GM12878 (cell line): ENCODE measurements around the gene ZNF160. TPM values are rescaled to one million over a fixed set of nuclear protein-coding genes. Genes with fewer than 3 reads are reported as not detected.

Experiments used
- ATAC-seq: fragments of 200-7000 bp; cut with Tn5 transposase; 3 replicates; pipeline ENCODE4 v1.9.1; 2020; ENCODE audit warnings: mild to moderate bottlenecking, moderate library complexity
- BruUV-seq: library from RNA; stranded (reverse); fragments of 400-500 nt; replicated peaks from 2 replicates; lab custom pipeline; 2021; lab: Mats Ljungman, UMichigan
- CTCF ChIA-PET: fragments of 300-600 bp; sonication (Branson Sonifier 250); formaldehyde crosslinking; extraction: SDS; loops from one replicate; lab custom pipeline; 2021; ENCODE audit warnings: inconsistent platforms; lab: Yijun Ruan, JAX
- POLR2A ChIA-PET: fragments of 350-600 bp; formaldehyde crosslinking; extraction: SDS; loops from one replicate; lab custom pipeline; 2021; ENCODE audit warnings: inconsistent platforms; lab: Charles Lee
- RAD21 ChIA-PET: fragments of 300-600 bp; sonication (Branson Sonifier 250); formaldehyde crosslinking; loops from one replicate; lab custom pipeline; 2023; ENCODE audit warnings: antibody characterized with exemption; ENCODE audit not compliant: unreplicated experiment; lab: Charles Lee
- SMC1A ChIA-PET: fragments of 300-600 bp; sonication (Branson Sonifier 250); formaldehyde crosslinking; loops from one replicate; lab custom pipeline; 2023; ENCODE audit not compliant: unreplicated experiment, uncharacterized antibody; lab: Charles Lee
- DNase-seq: peaks from one replicate; pipeline ENCODE4 v3.0.0-alpha.2; 2011; ENCODE audit warnings: low read depth, low spot score
- FAIRE-seq: peaks from 3 replicates; lab custom pipeline; 2011; peaks lifted over from hg19 to GRCh38; lab: Jason Lieb, UNC
- H2AFZ ChIP-seq: 2 replicates; pipeline ENCODE4 v1.6.0; 2011; ENCODE audit warnings: low read depth, low read length, control low read depth; ENCODE audit not compliant: control insufficient read depth
- H3K27ac ChIP-seq: 2 replicates; pipeline ENCODE4 v1.5.1; 2011; ENCODE audit warnings: control low read depth; ENCODE audit not compliant: control insufficient read depth, insufficient read depth
- H3K27me3 ChIP-seq, 2 experiments: replicated peaks in 1 of 2; 2 replicates each; pipeline versions ENCODE4 v1.6.0 to v1.6.1; 2011; ENCODE audit warnings: low read length in 1 of 2; ENCODE audit not compliant: control insufficient read depth in 2 of 2, insufficient read depth in 2 of 2
- H3K36me3 ChIP-seq, 2 experiments: 2 replicates each; pipeline ENCODE4 v1.5.1; 2011; ENCODE audit warnings: low read length in 1 of 2; ENCODE audit not compliant: control insufficient read depth in 2 of 2, insufficient read depth in 2 of 2
- H3K4me1 ChIP-seq: 2 replicates; pipeline ENCODE4 v1.6.1; 2011; ENCODE audit warnings: mild to moderate bottlenecking, low read length, moderate library complexity, mixed read lengths; ENCODE audit not compliant: control insufficient read depth, insufficient read depth
- H3K4me2 ChIP-seq: 2 replicates; pipeline ENCODE4 v1.6.0; 2011; ENCODE audit warnings: control low read depth; ENCODE audit not compliant: control insufficient read depth, insufficient read depth
- H3K4me3 ChIP-seq: fragments of 200-600 bp; sonication (generic); 2 replicates; pipeline ENCODE4 v1.5.1; 2016
- H3K79me2 ChIP-seq: 2 replicates; pipeline ENCODE4 v1.6.0; 2011; ENCODE audit warnings: low read length; ENCODE audit not compliant: control insufficient read depth, insufficient read depth
- H3K9ac ChIP-seq: 2 replicates; pipeline ENCODE4 v1.8.0; 2011; ENCODE audit warnings: low read length, control low read depth, mixed read lengths; ENCODE audit not compliant: control insufficient read depth, insufficient read depth
- H3K9me3 ChIP-seq: replicated peaks from 3 replicates; pipeline ENCODE4 v1.5.1; 2011; ENCODE audit warnings: mild to moderate bottlenecking, low read length; ENCODE audit not compliant: control insufficient read depth, insufficient read depth
- H4K20me1 ChIP-seq: 2 replicates; pipeline ENCODE4 v1.6.0; 2011; ENCODE audit not compliant: control insufficient read depth, insufficient read depth
- CHD1 ChIP-seq: IDR thresholded peaks from 2 replicates; pipeline ENCODE4 v1.6.1; 2012; ENCODE audit warnings: low read depth, low read length, improper control_type of control experiment
- CHD2 ChIP-seq: IDR thresholded peaks from 2 replicates; pipeline ENCODE4 v1.6.1; 2011; ENCODE audit warnings: low read depth, low read length, improper control_type of control experiment, borderline replicate concordance
- CUX1 ChIP-seq: IDR thresholded peaks from 2 replicates; pipeline ENCODE4 v1.6.1; 2012; ENCODE audit warnings: improper control_type of control experiment, low read depth, low read length; ENCODE audit not compliant: insufficient replicate concordance
- IRF3 ChIP-seq: fragments of 450-650 bp; IDR thresholded peaks from 2 replicates; pipeline ENCODE4 v1.6.1; 2014; ENCODE audit warnings: mild to moderate bottlenecking
- KLF5 ChIP-seq: fragments of 450-650 bp; IDR thresholded peaks from 2 replicates; pipeline ENCODE4 v1.6.1; 2014; ENCODE audit warnings: mild to moderate bottlenecking; ENCODE audit not compliant: partially characterized antibody
- NBN ChIP-seq: fragments of 450-650 bp; IDR thresholded peaks from 2 replicates; pipeline ENCODE4 v1.6.1; 2016
- RAD51 ChIP-seq: fragments of 450-650 bp; IDR thresholded peaks from 2 replicates; pipeline ENCODE4 v1.6.1; 2016; ENCODE audit warnings: moderate library complexity, mild to moderate bottlenecking, inconsistent platforms
- RELB ChIP-seq: fragments of 450-650 bp; IDR thresholded peaks from 2 replicates; pipeline ENCODE4 v1.6.1; 2017; ENCODE audit warnings: low read depth, mild to moderate bottlenecking, moderate library complexity
- USF1 ChIP-seq: IDR thresholded peaks from 2 replicates; pipeline ENCODE4 v1.6.1; 2011; ENCODE audit warnings: borderline replicate concordance, low read depth, mild to moderate bottlenecking, moderate library complexity, mixed read lengths, low read length; ENCODE audit not compliant: insufficient read depth; ENCODE audit errors: extremely low read length
- WGBS: methylation state at CpG from one replicate; pipeline ENCODE4 v1.1.6; 2016; ENCODE audit warnings: low lambda C conversion rate; ENCODE audit not compliant: insufficient replicate concordance, insufficient coverage; ENCODE audit errors: missing lambda C conversion rate; 5-methylcytosine and 5-hydroxymethylcytosine counted together
- in situ Hi-C: fragments of 300-500 bp; cut with MboI; formaldehyde crosslinking; loops from 9 replicates; pipeline ENCODE4 v1.14.3; 2018; ENCODE audit warnings: mixed read lengths
- intact Hi-C: fragments of 100-400 bp; cut with micrococcal nuclease; formaldehyde crosslinking; loops from one replicate; pipeline ENCODE4 v1.14.2; 2022; ENCODE audit not compliant: unreplicated experiment
- polyA plus RNA-seq, 11 experiments: library from polyadenylated mRNA; depleted of rRNA in 4 of 11; unstranded in 6 of 11; stranded (reverse) in 5 of 11; fragments of >200 nt; fragmentation: Nextera tagmentation in 4 of 11; fragmentation: Illumina TruSeq in 1 of 11; extraction: Ambion mirVana in 4 of 11; extraction: Trizol in 1 of 11; gene quantifications; 1 replicate in 1 of 11; 2 replicates in 10 of 11; pipeline versions ENCODE4 v1.2.1 to v1.2.3, GENCODE V29; 2011 to 2016; ENCODE audit warnings: inconsistent platforms in 2 of 11, missing spikeins in 2 of 11, low read depth in 1 of 11
- total RNA-seq, 4 experiments: library from RNA; depleted of rRNA in 3 of 4; stranded (reverse); fragments of >200 nt in 3 of 4; fragmentation: Illumina TruSeq in 1 of 4; extraction: Trizol in 1 of 4; gene quantifications; 2 replicates each; pipeline versions ENCODE4 v1.2.1 to v1.2.3, GENCODE V29; 2013 to 2021

The ZNF160 gene
- total and polyA plus RNA-seq, 10 of the 15 experiments (the other 5 are each of a cell fraction or from before 2014, with no cell fraction given) = 2.8 to 18.6 (median 12.1) TPM

GRCh38 chr19:53094754-53095575 lies 8.3 kb downstream of the ZNF160 start (continued):
- no peak for TF ChIP-seq USF1
- no peak for TF ChIP-seq IRF3
- TF ChIP-seq CHD2 = no peak
- TF ChIP-seq RAD51 = no peak

GRCh38 chr19:53092723-53093122 lies 10.5 kb downstream of the ZNF160 start:
- intact Hi-C loops = no loop called here
- Histone ChIP-seq H3K27ac (no peak overlapping the region), H3K4me1 (no peaks in the 10 kb centered on the region), H3K9me3 (peaks cover 5% of the 10 kb centered on the region; the same call in 2 of the 3 replicates), H4K20me1 (no peaks in the 10 kb centered on the region), H3K36me3 (peaks cover 3 to 31% of the 10 kb centered on the region in 2 experiments), H3K79me2 (no peaks in the 10 kb centered on the region), H3K4me2 (no peak overlapping the region), H3K4me3 (no peak overlapping the region), H2AFZ (no peak overlapping the region), H3K27me3 (no peaks in the 10 kb centered on the region), H3K9ac (no peak overlapping the region)
- ATAC-seq (no peak), FAIRE-seq (no peak), DNase-seq (no peak)
- in situ Hi-C loops = no loop called here
- WGBS = 100% methylated on average over 1 of the region's 1 CpG
- CTCF ChIA-PET = no interaction called here
- POLR2A ChIA-PET = no interaction called here
- no TSS peak for BruUV-seq
- RAD21 ChIA-PET = no interaction called here
- SMC1A ChIA-PET = no interaction called here
- TF ChIP-seq NBN (no peak), CUX1 (no peak), RELB (no peak), KLF5 (no peak), CHD1 (no peak)
